Pons (tissue), 1 donor: ENCODE measurements around the gene MACO1.
"Not testable (repeated sequence)": the region's sequence is repeated elsewhere in the genome, so short reads cannot be mapped to it uniquely, and the experiment has no call there.

Source experiments
- DNase-seq: peaks from one replicate; pipeline ENCODE4 v3.0.0-alpha.2; 2016; ENCODE audit warnings: low spot score

MACO1 gene

GRCh38 chr1:25430073-25430966 is at the start of gene MACO1:
Gene MACO1, plus strand, starts transcription at chr1:25430897. Its CDS starts 202 bp downstream, at chr1:25431099.
- DNase-seq, result peak; percentile 98

GRCh38 chr1:25382543-25382942 is 48.2 kb upstream of the MACO1 start:
- not testable (repeated sequence) for DNase-seq

- not testable (repeated sequence) for DNase-seq
Observed at GRCh38 chr1:25383090-25383489, 47.6 kb upstream of the MACO1 start.

DNA sequence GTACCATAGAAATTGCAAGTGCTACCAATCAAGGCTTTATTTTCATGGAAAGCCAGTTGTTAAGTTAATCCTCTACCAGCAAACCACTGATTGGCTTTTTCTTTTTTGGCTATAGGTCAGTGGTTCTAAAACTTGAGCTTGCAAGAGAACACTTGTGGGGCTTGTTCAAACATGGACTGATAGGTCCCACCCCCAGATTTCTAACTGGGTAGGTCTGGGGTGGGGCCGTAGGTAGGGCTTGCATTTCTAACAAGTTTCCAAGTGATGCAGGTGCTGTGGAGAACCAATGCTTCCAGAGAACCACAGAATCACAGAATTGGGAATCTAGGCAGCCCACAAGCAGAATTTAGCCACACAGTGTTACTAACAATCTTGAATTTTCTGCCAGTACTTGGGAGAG is 46.8 kb upstream of the MACO1 start:
- DNase-seq, result not testable (repeated sequence)

DNA sequence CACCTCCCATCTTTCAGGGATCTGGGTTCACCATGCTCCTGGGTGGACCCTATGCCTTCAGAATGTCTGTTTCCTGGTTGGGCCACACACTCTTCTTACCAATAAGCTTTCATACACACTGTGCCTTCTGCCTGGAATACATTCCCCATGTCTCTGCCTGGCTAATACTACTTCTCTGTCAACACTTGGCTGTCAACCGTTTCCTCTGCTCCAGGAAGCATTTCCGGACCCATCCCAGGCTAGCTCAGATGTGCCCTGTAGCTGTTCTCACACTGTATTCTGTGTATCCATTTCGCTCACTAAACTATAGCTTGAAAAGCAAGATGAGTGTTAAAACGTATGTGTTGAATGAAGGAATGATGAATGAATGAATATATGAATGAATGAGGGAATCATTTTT is 43.6 kb upstream of the MACO1 start:
- DNase-seq, result not testable (repeated sequence)

- DNase-seq, result not testable (repeated sequence)
Observed at GRCh38 chr1:25388691-25389090, 42.0 kb upstream of the MACO1 start.

- DNase-seq, result not testable (repeated sequence)
Observed at GRCh38 chr1:25389721-25390120, 41.0 kb upstream of the MACO1 start.

- no peak for DNase-seq
Observed at GRCh38 chr1:25392841-25393240, 37.9 kb upstream of the MACO1 start.

- DNase-seq, result not testable (repeated sequence)
Observed at GRCh38 chr1:25397549-25397948, 33.1 kb upstream of the MACO1 start.

- DNase-seq, result not testable (repeated sequence)
Observed at GRCh38 chr1:25398079-25398478, 32.6 kb upstream of the MACO1 start.

- not testable (repeated sequence) for DNase-seq
Observed at GRCh38 chr1:25402947-25403803, 27.5 kb upstream of the MACO1 start.

DNA sequence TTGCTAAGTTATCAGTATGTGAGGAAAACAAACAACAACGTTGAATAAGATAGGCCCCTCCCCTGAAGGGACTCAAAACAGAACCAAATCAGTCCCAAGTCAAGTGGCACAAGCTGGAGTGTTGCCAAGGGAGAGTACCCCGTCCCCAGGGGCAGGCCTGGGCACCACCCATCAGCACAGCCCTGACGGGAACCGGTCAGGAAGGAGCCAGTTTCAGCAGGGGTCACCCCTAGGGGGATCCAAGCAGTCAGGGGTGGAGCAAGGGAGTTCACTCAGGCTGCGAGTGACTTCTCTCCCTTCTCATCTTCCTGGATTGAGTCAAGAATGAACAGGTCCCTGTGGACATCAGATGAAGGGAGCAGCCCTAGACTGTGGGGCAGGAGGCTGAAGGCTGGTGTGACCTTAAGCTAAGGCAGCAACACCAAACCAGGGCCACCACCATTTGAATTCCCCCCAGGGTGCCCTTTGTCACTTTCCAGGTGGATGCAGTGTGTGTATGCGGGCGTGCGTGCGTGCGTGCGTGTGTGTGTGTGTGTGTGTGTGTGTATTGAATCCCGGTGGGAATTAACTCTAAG is 24.9 kb upstream of the MACO1 start:
- not testable (repeated sequence) for DNase-seq

- DNase-seq, result not testable (repeated sequence)
Observed at GRCh38 chr1:25409641-25410427, 20.9 kb upstream of the MACO1 start.

DNA sequence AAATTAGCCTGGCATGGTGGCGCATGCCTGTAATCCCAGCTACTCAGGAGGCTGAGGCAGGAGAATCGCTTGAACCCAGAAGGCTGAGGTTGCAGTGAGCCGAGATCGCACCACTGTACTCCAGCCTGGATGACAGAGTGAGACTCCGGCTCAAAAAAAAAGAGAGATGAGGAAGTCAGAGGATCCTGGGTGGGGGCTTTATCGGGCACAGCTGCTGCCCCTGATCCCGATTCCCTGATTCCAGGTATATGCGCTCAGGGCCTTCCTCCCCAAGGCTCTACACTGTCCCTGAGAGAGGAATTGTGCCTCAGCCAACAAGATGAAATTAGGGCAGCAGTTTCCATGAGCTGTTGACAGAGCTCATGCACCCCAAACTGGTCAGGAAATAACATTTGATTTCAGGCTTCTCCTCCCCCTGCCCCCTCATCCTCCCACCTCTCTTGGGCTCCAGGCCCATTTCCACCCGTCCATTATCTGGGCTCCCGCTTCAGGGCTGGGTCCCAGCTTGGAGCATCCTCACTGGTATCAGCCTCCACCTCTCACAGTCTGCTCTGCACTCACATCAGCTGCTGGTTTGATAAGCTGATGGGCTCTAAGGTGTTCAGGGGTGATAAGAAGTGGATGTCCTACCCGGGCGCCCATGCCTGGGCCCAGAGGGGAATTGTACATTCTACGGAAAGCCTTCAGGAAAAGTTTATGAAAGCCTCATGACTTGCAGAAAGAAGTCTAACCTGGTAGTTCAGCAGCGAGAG is 17.6 kb upstream of the MACO1 start:
- not testable (repeated sequence) for DNase-seq

DNA sequence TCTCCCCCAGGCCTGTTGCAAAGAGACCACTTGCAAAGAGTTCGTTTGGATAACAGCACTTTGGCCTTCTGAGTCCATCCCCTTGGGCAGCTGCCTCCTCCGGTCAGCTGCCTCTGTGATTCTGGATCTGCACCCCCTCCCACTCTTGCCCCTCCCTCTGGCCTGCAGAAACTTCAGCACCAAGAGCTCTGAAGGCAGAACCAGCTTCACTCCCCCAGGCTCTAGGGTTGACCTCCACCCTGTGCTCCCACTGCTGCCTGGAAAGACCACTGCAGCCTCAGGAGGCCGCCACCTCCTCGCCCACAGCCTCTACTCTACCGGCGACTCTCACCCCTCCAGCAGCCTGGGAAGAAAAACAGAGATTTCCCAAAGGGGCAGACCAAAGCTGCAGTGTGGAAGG is 16.5 kb upstream of the MACO1 start:
- not testable (repeated sequence) for DNase-seq

DNA sequence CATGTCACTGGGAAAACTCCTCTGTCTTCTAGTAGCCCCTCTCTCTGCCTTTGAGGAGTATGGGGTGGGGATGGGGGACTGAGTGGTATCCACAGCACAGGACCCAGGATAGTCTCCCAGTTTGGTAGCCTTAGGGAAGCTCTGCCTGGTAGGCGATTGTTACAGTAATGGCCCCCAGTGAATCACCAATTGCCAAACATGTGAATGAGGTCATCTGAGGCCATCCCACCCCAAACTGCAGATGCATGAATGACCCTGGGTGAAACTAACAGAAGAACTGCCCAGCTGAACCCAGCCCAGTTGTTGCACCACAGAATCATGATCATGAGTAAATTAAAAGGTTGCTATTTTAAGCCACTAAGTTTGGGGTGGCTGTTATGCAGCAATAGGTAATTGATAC is 16.1 kb upstream of the MACO1 start:
- not testable (repeated sequence) for DNase-seq

GRCh38 chr1:25417280-25417679 is 13.4 kb upstream of the MACO1 start:
- not testable (repeated sequence) for DNase-seq

DNA sequence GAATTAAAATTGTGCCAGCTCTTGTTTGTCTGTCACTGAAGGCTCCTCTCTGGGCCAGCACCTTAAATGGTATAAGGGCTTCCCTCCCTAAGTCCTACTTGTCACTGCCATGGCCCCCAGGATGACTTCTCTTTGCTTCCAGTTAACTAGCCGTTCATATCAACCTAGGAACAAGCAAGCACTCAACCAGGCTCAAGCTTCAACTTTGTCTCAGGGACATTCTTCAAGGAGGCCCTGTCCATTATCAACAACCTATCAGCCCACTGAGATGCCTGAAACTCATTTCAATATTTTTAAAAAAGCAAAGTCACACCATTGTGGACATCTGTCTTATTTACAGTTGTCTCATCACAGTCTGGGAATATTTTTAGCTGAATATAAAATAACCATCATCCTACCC is 11.4 kb upstream of the MACO1 start:
- not testable (repeated sequence) for DNase-seq

DNA sequence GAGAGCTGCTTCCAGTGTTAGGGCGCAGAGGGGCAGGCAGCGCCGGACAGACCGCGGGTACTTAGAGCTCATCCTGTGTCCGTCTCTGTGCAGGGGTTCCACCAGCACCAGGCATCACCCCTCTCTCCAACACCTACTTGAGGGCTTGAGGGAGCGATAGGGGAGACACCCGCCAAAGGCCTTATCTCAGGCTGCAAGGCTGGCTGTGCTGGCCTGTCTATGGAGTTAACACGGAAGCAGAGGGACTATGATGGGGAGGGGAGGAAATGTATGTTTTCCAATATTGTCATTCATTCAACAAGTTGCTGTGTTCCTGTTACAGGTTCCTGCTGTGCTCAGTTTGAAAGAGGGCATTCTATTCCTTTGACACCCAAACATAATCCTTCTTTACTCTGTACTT is 10.0 kb upstream of the MACO1 start, which contains the start of gene RHCE:
TSS of gene RHCE (minus strand) at position 111 of the 400 bp plus-strand sequence. CDS start at position 72, 39 bp downstream.
- not testable (repeated sequence) for DNase-seq

DNA sequence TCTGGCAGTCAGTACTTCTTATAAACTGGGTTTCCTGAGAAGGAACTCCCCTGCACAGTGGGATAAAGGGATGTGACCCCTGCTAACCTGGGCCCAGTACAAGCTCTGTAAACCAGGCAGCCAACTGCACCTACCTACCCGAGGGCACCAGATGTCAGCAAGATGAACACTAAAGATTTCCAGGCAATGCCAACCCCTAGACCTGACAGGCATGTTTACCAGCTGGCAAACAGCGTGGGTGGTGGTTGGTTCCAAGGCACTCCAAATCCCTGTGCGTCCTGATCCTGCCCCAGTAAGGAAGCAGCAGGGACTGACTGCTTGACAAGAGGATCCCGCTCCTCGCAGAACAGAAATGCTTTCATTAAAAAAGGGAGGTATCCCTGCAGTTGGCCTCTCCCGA is 7.5 kb upstream of the MACO1 start:
- DNase-seq, result not testable (repeated sequence)
